ENCODE data around the gene SLC36A4.

DNA sequence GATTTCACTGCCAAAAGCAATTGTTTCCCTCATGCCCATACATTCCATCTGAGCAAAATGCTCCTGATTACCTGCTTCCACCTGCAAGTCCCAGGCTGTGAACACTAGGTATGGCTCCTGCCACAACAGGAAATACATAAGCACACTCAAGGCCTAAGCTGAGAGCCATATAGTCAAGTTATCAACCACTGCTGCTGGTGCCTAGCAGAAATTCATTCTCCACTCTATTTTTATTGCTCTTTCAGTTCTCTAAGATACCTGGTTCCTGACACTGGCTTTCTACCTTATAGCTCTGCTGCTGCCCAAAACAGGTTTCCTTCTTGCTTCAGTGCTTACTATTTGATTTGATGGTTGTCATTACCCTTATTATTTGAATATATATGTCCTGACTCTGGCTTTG, 31.6 kb downstream of the SLC36A4 start:
- TF ChIP-seq, protein P1, sequence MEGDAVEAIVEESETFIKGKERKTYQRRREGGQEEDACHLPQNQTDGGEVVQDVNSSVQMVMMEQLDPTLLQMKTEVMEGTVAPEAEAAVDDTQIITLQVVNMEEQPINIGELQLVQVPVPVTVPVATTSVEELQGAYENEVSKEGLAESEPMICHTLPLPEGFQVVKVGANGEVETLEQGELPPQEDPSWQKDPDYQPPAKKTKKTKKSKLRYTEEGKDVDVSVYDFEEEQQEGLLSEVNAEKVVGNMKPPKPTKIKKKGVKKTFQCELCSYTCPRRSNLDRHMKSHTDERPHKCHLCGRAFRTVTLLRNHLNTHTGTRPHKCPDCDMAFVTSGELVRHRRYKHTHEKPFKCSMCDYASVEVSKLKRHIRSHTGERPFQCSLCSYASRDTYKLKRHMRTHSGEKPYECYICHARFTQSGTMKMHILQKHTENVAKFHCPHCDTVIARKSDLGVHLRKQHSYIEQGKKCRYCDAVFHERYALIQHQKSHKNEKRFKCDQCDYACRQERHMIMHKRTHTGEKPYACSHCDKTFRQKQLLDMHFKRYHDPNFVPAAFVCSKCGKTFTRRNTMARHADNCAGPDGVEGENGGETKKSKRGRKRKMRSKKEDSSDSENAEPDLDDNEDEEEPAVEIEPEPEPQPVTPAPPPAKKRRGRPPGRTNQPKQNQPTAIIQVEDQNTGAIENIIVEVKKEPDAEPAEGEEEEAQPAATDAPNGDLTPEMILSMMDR (IDR thresholded peaks at IDR 0.05) = no peak
- TF ChIP-seq POLR2A (IDR thresholded peaks at IDR 0.05) (no peak), POLR2AphosphoS5 (IDR thresholded peaks at IDR 0.05) (no peak)

Data from prostate gland (tissue), 2 donors.